Measurements from ENCODE around the gene CYP2A13. TPM values are rescaled to one million over a fixed set of nuclear protein-coding genes. Genes with fewer than 3 reads are reported as not detected.

CYP2A13 gene
- total RNA-seq, 4 donors from 2014 or later: not detected

DNA sequence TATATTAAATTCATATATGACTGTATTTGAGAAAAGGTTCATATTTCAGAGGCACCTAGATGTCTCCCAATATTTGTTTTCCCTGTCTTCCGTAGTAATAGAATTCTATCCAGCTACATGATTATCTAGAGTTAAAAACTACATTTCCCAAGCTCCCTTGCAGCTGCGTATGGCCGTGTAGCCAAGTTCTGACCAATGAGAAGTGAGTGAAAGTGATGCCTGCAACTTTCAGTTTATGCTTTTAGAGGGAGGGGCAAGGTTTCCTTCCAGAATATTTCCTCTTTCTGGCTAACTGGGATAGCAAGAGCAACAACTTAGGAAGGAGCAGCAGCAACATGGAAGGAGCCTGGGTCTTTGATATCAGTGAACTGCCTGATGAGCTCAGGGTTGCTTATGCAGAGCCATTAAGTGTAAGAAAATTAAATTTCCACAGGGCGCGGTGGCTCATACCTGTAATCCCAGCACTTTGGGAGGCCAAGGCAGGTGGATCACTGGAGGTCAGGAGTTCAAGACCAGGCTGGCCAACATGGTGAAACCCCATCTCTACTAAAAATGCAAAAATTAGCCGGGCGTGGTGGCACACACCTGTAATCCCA, 23.2 kb upstream of the CYP2A13 start:
- Histone ChIP-seq H3K27me3 (peaks cover 14% of the 10 kb centered on the region), H3K27ac (no peak overlapping the region), H3K9me3 (no peaks in the 10 kb centered on the region), H3K36me3 (no peaks in the 10 kb centered on the region), H3K4me3 (no peak overlapping the region), H3K4me1 (no peaks in the 10 kb centered on the region)
- DNase-seq (ENCODE audit: low spot score in 2 of 2): no peak
- TF ChIP-seq EP300 (IDR thresholded peaks at IDR 0.05) (no peak), POLR2A (IDR thresholded peaks at IDR 0.05) (no peak), CTCF (IDR thresholded peaks at IDR 0.05) (no peak), POLR2AphosphoS5 (IDR thresholded peaks at IDR 0.05) (no peak)
- 61% methylated on average over 7 of the region's 7 CpGs for WGBS

DNA sequence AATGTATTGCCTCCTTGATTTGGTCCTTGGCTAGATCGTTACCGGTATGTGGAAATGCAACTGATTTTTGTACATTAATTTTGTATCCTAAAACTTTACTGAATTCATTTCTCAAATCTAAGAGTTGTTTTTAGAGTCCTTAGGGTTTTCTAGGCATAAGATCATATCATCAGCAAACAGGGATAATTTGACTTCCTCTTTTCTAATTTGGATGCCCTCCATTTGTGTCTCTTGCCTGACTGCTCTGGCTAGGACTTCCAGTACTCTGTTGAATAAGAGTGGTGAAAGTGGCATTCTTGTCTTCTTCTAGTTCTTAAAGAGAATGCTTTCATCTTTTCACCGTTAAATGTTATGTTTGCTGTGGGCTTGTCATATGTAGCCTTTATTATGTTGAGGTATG, 12.0 kb upstream of the CYP2A13 start:
- peaks cover 8% of the 10 kb centered on the region for H3K9me3 ChIP-seq
- no peak for DNase-seq (ENCODE audit: low spot score in 2 of 2)
- no peaks in the 10 kb centered on the region for H3K36me3 ChIP-seq
- no peak overlapping the region for H3K27ac ChIP-seq
- TF ChIP-seq EP300 (IDR thresholded peaks at IDR 0.05): no peak
- TF ChIP-seq POLR2AphosphoS5 (IDR thresholded peaks at IDR 0.05): no peak
- no peak for TF ChIP-seq POLR2A (IDR thresholded peaks at IDR 0.05)
- TF ChIP-seq CTCF (IDR thresholded peaks at IDR 0.05): no peak
- H3K4me1 ChIP-seq: no peaks in the 10 kb centered on the region
- H3K27me3 ChIP-seq: peaks cover 18% of the 10 kb centered on the region
- 84% methylated on average over 3 of the region's 3 CpGs for WGBS
- H3K4me3 ChIP-seq: no peak overlapping the region

GRCh38 chr19:41083516-41083915, 4.7 kb upstream of the CYP2A13 start:
- Histone ChIP-seq H3K36me3 (no peaks in the 10 kb centered on the region), H3K4me1 (no peaks in the 10 kb centered on the region), H3K27me3 (peaks cover 26% of the 10 kb centered on the region), H3K27ac (no peak overlapping the region), H3K9me3 (peaks cover 8% of the 10 kb centered on the region), H3K4me3 (no peak overlapping the region)
- no peak for TF ChIP-seq POLR2AphosphoS5 (IDR thresholded peaks at IDR 0.05)
- TF ChIP-seq POLR2A (IDR thresholded peaks at IDR 0.05): no peak
- TF ChIP-seq CTCF (IDR thresholded peaks at IDR 0.05): no peak
- TF ChIP-seq EP300 (IDR thresholded peaks at IDR 0.05): no peak
- WGBS: 68% methylated on average over 2 of the region's 2 CpGs
- no peak for DNase-seq (ENCODE audit: low spot score in 2 of 2)

GRCh38 chr19:41085748-41086415, 2.4 kb upstream of the CYP2A13 start:
- Histone ChIP-seq H3K27me3 (peaks cover 50% of the 10 kb centered on the region), H3K36me3 (no peaks in the 10 kb centered on the region), H3K4me3 (no peak overlapping the region), H3K27ac (no peak overlapping the region), H3K9me3 (no peaks in the 10 kb centered on the region), H3K4me1 (no peaks in the 10 kb centered on the region)
- WGBS: 71% methylated on average over 1 of the region's 1 CpG
- DNase-seq (ENCODE audit: low spot score in 2 of 2): no peak
- no peak for TF ChIP-seq POLR2AphosphoS5 (IDR thresholded peaks at IDR 0.05)
- TF ChIP-seq EP300 (IDR thresholded peaks at IDR 0.05): no peak
- TF ChIP-seq CTCF (IDR thresholded peaks at IDR 0.05): no peak
- TF ChIP-seq POLR2A (IDR thresholded peaks at IDR 0.05): no peak

DNA sequence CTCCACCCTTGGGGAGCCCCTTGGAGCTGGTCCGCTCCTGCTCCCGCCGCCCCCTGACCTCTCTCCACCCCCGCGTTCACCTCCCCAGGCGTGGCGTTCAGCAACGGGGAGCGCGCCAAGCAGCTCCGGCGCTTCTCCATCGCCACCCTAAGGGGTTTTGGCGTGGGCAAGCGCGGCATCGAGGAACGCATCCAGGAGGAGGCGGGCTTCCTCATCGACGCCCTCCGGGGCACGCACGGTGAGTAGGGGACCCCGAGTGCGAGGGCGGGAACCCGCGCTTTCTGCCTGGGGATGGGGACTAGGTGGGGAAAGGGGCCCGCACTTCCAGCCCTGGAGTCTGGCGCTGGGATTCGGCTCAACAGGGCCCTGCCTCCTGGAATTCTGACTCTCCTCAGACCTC, 1.7 kb downstream of the CYP2A13 start:
- H3K9me3 ChIP-seq: no peaks in the 10 kb centered on the region
- no peaks in the 10 kb centered on the region for H3K4me1 ChIP-seq
- DNase-seq (ENCODE audit: low spot score in 2 of 2): no peak
- no peak for TF ChIP-seq POLR2A (IDR thresholded peaks at IDR 0.05)
- no peak for TF ChIP-seq EP300 (IDR thresholded peaks at IDR 0.05)
- TF ChIP-seq CTCF (IDR thresholded peaks at IDR 0.05): no peak
- TF ChIP-seq POLR2AphosphoS5 (IDR thresholded peaks at IDR 0.05): no peak
- WGBS: 6% methylated on average over 22 of the region's 32 CpGs
- no peaks in the 10 kb centered on the region for H3K36me3 ChIP-seq
- H3K27ac ChIP-seq: no peak overlapping the region
- H3K27me3 ChIP-seq: peaks cover 40% of the 10 kb centered on the region
- H3K4me3 ChIP-seq: no peak overlapping the region
